Globus pallidus (tissue), 1 donor: Measurements from ENCODE around the gene ITSN1.
"Not testable (repeated sequence)": the region's sequence is repeated elsewhere in the genome, so short reads cannot be mapped to it uniquely, and the experiment has no call there.

ENCODE experiments used
- DNase-seq: peaks from one replicate; pipeline ENCODE4 v3.0.0-alpha.2; 2015; ENCODE audit warnings: low spot score

ITSN1 gene

DNA sequence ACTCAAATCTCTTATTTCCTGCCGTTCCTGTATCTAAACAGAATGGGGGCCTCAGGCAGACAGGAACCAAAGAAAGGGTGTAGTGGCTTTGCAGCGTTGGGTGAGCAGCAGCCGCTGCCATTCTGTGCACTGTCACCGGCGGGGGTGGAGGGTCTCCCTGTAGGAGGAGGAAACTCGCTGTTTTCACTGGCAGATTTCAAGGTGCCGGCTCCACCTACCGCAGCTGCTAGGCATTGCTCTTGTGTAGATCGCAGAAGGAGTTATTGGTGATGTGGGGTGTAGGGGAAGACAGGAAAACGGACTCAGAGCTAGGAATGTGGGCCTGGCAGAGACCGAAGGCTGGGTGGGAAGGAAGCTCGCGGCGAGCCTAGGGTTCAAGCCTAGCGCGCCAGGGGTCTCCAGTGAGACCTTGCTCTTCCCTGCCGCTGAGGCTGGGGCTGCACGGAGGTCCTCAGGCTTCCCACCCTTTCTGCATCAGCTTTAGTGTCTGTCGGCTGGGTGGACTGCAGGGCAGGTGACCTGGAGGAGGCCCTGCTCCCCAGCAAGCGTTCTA lies 252.5 kb downstream of the ITSN1 start:
- DNase-seq = peak; percentile 42

DNA sequence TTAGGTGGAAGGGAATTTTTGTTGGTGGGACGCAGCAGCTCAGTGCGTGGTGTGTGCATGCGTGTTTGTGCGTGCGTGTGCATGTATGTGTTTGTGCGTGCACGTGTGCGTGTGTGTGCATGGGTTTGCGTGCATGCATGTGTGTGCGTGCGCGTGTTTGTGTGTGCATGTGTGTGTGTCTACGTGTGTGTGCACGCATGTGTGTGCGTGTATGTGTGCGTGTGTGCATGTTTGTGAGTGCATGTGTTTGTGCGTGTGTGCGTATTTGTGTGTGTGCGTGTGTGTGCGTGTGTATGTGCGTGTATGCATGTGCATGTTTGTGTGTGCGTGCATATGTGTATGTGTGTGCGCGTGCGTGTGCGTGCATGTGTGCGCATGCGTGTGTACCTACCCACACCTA lies 253.1 kb downstream of the ITSN1 start:
- DNase-seq = no peak

DNA sequence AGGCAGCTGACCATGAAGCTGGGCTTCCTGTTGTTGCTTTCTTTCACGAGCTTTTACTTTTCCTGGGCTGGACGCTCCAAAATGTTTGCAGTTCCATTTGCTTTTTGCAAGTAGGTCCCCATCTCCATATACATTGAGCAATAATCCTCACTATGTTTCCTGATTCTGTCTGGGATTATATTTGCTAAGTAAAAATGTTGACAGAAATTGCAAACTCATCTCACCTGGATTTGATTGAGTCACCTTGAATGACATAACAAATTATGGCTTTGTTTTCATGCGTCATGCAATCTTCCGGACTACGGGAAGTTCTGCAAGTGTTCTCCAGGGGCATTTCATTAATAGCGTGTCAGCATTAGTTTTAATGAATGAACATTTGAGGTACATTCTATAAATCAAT lies 254.4 kb downstream of the ITSN1 start:
- DNase-seq = no peak

DNA sequence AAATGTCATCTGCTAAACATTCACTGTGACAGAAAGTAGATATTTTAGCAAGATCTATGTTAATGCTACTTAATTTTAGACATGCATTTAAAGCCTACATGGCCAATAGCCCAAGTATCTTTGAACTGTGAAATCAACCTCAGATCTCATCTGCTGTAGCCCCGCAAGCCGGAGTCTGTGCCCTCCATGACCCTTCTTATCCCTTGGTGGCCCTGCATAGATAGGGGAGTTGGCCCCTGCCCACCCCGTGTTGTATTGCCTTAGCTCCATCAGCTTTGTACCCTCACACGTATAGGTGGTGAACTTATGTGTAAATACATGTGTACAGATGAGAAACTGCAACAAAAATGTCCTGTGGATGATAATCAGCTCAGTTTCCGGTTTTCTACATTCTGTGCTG lies 254.8 kb downstream of the ITSN1 start:
- DNase-seq = no peak

DNA sequence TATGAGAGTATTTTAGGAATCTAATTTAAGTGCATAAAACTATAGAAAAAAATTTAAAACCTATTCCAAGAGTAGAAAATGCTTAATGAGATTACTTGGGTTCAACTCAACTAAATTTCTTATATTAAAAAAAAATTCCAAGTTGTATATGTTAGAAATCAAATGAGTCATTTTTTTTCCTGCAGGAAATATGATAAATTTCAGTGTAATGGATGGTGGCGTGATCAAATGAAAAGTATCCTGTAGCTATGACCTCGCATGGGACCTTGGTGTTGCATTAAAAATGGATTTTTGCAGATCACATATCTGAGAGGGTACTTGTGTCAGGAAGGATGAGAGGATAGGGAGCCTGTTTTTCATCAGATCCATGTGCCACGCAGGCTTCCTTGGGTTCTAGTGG lies 255.4 kb downstream of the ITSN1 start:
- DNase-seq = no peak

DNA sequence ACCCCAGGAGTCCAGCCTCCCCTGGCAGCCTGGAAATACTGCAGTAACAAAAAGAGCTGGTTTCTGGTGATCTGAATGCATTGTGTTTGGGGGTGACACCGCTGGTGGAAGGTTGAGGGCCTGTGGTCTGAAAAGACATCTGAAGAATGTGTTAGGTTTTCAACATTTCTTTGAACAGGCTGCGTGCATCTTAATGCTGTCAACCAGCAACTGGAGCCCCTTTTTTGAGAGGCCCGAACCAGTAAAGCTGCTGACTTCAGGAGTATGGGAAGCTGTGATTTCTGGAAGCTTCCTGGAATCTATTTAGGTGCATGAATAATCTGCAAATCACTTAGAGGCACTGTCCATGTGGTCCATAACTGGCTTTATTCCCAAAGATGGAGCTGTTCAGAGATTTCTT lies 256.3 kb downstream of the ITSN1 start:
- DNase-seq = no peak

DNA sequence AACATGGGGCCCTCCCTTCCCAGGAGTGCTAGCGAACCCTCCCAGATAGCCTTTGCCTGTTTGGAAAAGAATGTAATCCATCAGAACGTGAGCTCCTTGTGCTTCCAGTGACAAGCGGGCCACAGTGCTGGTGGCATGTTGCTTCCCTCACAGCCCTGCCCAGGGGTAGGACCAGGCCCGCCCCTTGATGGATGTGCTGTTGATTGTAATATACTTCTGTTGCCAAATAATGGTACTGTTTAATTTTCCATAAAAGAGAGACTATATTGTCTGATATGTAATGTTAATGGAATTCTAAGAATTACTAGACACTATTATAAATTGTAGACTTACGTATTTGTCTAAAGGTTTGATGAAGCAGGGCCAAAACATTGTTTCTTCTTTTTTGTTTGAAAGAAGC lies 256.9 kb downstream of the ITSN1 start:
- no peak for DNase-seq

DNA sequence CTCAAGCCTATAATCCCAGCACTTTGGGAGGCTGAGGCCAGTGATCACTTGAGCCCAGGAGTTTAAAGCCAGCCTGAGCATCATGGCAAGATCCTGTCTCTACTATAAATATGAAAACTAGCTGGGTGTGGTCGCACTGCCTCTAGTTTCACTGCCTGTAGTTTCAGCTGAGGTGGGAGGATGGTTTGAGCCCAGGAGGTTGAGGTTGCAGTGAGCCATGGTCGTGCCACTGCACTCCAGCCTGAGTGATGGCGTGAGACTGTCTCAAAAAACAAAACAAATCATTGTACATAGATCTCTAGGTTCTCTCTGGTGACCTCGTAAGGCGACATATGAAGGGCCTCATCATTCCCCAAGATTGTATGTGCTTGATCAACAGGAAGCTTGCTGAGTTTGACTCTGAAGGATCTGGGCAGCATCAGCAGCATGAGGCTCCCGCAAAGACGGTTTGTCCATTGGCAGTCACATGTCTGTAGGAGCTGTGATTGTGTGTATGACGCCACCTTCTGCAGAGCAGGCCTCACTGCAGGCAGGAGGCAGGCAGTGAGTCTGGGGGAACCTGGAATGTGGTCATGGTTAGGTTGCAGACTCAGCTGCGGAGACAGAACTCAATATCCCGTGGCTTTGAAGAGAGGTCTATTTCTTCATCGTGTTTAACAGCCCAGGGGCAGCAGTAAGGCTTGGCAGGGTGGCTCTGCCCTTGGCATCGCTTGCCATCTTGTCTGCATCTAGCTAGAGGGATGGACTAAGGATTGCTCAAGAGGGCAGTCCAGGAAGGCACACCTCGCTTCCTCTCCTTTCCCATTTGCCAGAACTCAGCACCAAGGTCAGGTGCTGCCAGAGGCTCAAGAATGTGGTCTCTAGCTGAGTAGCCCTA lies 259.3 kb downstream of the ITSN1 start:
- DNase-seq = peak; percentile 59

DNA sequence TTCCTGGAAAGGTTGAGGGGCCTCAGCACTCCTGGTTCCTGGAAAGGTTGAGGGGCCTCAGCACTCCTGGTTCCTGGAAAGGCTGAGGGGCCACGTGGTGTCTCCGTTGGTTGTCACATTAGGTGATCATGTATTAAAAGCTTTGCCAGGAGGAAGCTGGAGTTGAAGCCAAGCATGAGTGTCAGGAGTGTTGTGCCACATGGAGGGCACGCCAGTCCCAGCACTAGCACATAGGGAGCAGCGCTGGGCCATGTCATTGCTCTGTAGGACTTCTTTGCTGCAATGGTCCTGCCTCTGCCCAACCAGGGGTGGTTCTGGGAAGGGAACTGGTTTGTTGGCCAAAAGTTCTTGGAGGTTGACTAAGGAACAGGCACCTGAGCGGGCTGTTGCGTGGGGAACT lies 260.0 kb downstream of the ITSN1 start:
- no peak for DNase-seq

DNA sequence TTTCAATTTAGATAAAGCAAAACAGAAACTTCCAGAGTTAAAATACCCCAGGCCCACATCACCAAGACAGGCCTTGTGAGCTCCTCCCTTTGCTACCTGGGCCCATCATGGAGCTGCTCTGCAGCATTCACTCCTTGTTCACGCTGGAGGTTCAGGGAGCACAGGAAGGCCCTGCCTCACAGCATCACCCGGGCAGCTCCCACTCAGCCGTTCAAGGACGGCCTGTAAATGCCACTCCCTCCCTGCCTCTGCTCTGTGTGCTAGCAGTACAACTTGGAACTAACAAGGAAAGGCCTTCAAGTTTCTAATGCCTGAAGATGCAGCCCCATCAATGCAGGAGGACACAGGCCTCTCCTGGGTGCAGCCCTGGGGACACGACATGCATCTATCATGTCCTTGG lies 261.7 kb downstream of the ITSN1 start:
- no peak for DNase-seq

DNA sequence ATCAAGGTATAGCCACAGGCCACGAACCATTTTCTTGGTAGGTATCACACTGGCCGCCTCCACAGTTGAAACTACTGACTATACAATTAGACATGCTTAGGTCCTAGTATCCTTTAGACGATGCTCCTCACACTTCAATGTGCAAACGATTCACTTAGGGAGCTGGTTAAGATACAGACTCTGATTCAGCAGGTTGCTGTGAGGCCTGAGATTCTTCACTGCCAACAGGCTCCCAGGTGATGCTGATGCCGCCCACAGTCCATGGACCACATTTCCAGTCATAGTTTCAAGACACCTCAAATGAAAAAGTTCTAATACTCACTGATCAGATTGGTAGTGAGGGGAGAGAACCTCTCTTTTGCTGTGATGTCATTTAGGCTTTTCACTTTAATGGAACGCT lies 266.5 kb downstream of the ITSN1 start:
- no peak for DNase-seq

DNA sequence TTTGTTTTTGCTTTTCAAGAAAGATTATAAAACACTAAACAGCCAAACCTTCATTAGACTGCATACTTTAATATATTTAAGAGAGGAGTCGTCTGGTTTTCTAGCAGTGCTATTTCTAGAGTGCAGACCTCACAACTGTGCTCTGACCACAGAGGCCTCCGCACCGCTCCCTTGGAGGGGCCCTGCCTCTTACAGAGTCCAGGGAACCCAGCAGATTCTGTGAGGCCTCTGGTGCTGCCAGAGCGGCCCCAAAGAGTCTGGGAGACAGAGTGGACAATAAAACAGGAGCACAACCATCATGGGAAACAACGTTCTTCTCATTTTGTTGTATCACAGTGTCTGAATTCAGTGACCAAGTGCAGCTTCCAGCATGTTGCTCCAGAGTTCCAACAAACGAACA lies 267.5 kb downstream of the ITSN1 start:
- DNase-seq = no peak

DNA sequence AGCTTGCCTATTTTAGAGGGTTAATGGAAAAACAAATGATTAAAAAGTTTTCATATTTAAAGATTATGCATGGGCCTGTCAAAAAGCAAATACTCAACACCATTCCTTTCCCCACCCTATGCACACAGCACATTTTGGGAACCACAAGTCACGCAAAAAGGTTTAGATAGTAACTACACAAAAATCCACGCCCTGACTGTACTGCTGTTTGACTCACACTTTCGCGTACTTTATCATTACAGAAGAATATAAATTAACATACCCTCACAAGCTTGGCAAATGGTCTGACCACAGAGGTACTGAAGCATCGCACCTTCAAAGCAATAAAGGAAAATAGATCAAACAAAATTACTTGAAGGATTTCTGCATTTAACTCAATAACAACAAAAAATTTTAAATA lies 271.9 kb downstream of the ITSN1 start:
- DNase-seq = no peak

DNA sequence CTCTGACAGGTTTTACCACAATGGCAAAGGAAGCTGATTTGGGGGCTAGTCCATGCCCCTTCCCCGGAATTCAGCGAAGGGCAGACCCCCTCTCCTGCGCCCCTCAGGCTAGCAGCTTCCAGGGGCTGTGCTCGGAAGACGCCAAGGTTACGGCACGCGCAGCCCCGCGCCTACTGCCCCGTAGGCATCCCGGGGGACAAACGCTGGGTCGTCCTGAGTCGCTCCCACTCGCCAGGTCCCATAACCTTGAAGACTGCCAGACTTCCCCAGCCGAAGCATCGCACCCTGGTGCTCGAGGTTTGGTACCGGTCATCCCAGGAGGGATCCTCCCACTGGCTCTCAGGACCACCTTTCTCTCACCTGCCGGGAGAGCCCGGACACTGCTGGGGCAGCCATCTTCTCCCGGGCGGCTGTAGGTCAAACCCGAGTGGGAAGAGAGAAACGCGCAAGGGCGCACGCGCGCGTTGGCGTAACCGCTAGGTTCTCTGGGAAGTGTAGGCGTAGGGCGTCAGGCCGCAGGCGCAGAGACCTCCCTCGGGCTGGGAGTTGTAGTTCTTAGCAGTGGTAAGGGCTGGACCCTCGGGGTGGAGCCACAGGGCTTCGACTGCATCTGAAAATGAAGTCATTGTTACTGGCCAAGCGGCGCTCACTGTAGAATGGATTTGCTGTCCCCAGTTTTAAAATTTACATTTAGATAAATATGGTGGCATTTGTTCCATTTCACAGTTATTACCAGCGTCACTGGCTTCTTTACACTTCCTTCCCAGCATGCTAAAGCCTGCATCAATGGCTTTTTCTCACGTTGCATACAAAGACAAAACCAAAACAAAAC lies 273.3 kb downstream of the ITSN1 start, which contains the start of gene ATP5PO:
TSS of gene ATP5PO (minus strand) at position 437 of the 832 bp plus-strand sequence. CDS start at position 396, 41 bp downstream.
- peak; percentile 98 for DNase-seq

DNA sequence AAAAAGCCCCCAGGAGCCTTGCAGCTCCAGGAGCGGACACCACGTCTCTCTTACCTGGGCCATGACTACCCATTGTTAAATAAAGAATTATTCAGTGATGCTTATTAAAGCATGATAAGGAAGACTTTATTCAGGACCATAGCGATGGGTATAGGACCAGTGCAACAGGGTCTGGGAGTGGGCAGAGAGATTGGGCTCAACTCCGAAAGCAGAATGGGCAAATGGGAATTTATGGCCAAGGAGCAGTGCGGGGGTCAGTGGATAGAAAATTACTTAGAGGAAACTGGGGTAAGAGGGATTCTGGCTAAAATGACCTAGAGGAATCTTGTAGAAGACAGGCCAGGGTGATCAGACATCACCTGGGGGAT lies 273.9 kb downstream of the ITSN1 start:
- DNase-seq = no peak

DNA sequence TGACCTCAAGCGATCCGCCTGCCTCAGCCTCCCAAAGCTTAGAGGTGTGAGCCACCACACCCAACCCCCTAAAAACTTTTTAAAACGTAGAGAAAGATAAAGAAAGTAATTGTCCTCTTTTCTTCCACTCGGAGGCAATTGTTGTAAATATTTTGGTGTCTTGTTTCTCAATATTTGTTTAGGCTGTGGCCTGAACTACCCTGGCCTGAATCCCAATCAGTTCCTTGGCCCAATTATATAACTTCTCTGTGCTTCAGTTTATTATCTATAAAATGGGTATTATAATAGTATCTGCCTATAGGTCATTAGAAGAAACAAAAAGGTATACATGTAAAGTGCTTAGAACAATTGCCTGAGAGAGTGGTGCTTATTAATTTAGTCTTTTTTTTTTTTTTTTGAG lies 275.1 kb downstream of the ITSN1 start:
- DNase-seq = no peak

DNA sequence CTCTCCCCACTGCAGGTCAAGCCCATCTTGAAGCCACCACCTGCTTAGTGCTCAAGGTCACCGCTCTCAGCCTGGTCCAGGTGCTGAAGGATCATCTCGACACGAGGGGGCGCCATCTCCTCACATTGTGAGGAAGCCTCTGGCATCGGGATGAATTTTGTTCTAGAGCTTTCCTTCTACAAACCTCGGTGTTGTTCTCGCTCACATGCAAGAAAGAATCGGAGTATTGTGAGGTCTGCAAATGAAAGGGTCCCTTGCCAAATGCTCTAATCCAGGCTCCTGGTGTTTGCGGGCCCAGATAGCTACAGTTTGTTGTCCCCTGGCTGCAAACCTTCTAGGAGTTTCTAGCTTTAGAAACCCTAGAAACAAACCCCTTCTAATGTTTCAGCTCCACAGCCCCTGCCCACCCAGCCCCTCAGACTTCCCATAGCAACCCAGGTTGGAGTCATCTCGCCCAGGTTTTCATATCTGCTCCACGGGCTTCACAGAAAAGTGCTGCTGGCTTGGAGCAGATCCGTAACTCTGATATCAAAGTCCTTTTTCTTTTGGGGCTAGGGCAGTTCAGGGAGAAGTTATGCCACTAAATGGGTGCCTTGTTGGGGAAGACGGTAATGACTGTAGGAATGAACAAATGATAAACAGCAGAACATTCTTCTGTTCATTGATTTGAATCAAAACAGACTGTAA lies 281.9 kb downstream of the ITSN1 start:
- DNase-seq = peak; percentile 87

DNA sequence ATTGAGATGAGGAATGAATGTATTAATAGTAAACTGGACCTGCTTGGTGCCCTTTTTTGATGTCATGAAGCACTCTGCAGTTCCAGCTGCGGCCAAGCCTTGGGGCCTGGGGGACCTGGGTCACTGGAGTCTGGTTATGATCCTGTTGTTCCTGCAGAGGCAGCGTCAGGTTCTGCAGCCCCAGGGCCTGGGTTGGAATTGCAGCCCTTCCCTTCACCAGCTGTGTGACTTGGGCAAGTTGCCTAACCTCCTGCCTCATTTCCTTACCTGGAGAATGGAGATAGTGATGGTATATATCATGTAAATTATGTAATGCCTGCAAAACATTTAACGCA lies 282.4 kb downstream of the ITSN1 start:
- DNase-seq = no peak

DNA sequence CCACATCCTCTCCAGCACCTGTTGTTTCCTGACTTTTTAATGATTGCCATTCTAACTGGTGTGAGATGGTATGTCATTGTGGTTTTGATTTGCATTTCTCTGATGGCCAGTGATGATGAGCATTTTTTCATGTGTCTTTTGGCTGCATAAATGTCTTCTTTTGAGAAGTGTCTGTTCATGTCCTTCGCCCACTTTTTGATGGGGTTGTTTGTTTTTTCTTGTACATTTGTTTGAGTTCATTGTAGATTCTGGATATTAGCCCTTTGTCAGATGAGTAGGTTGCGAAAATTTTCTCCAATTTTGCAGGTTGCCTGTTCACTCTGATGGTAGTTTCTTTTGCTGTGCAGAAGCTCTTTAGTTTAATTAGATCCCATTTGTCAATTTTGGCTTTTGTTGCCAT lies 283.9 kb downstream of the ITSN1 start:
- DNase-seq = not testable (repeated sequence)

DNA sequence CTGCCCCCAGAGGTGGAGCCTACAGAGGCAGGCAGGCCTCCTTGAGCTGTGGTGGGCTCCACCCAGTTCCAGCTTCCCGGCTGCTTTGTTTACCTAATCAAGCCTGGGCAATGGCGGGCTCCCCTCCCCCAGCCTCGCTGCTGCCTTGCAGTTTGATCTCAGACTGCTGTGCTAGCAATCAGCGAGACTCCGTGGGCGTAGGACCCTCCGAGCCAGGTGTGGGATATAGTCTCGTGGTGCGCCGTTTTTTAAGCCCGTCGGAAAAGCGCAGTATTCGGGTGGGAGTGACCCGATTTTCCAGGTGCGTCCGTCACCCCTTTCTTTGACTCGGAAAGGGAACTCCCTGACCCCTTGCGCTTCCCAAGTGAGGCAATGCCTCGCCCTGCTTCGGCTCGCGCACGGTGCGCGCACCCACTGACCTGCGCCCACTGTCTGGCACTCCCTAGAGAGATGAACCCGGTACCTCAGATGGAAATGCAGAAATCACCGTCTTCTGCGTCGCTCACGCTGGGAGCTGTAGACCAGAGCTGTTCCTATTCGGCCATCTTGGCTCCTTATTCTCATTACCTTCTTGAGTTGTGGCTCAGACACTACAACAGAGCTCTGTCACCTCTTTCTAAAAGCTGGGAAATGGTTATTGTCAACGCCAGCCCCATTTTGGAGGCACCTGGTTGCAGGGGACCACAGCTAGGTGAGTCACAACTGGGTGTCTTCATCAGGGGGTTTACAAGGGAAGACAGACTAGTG lies 288.9 kb downstream of the ITSN1 start:
- DNase-seq = not testable (repeated sequence)

DNA sequence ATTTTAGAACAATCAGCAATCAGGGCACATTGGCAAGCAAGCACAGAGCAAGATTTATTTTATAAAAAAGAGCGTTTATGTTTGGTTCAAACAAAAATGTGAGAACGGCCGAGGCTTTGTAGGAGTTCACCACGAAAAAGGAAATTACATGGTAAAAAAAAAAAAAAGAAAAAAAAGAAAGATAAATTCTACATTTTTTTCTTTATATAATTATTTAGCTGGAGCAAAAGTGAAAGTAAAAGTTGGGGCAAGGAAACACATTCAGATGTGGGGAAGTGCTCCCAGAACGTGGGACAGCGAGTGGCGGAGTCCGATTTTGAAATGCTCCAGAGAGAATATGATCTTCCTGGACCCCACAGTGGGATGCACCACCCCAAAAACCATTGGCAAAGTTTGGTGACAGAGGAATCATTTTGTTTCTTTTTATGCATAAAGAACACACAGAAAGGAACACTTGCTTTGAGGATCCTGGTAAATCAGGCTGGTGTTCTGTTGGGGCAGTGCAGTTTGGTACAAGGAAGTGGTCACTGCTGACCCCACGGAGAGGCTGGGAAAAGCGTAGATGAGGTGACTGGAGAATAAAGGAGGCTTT lies 289.6 kb downstream of the ITSN1 start:
- no peak for DNase-seq
